ENCODE results near the gene C12orf54. TPM values are rescaled to one million over a fixed set of nuclear protein-coding genes. Genes with fewer than 3 reads are reported as not detected.
"Not testable (repeated sequence)": the region's sequence is repeated elsewhere in the genome, so short reads cannot be mapped to it uniquely, and the experiment has no call there.

Gene C12orf54
- total RNA-seq, 1 donor from 2014 or later: not detected

- DNase-seq (ENCODE audit: low read depth, low spot score): no peak
These were observed 26.7 kb downstream of the C12orf54 start for GRCh38 chr12:48508987-48509386.

GRCh38 chr12:48510111-48510510 lies 27.8 kb downstream of the C12orf54 start:
- no peak for DNase-seq (ENCODE audit: low read depth, low spot score)

GRCh38 chr12:48512855-48513254 lies 30.6 kb downstream of the C12orf54 start:
- no peak for DNase-seq (ENCODE audit: low read depth, low spot score)

- DNase-seq (ENCODE audit: low read depth, low spot score): no peak
These were observed 32.4 kb downstream of the C12orf54 start for GRCh38 chr12:48514728-48515127.

GRCh38 chr12:48520381-48520780 lies 38.1 kb downstream of the C12orf54 start:
- not testable (repeated sequence) for DNase-seq (ENCODE audit: low read depth, low spot score)

- DNase-seq (ENCODE audit: low read depth, low spot score): no peak
These were observed 43.0 kb downstream of the C12orf54 start, which contains the start of gene OR8S1 for GRCh38 chr12:48525332-48525731. TSS of gene OR8S1 (plus strand) at chr12:48525632. CDS start at chr12:48525632, 0 bp downstream.

GRCh38 chr12:48527891-48528670 lies 45.8 kb downstream of the C12orf54 start:
- DNase-seq (ENCODE audit: low read depth, low spot score): no peak

- no peak for DNase-seq (ENCODE audit: low read depth, low spot score)
These were observed 50.3 kb downstream of the C12orf54 start for GRCh38 chr12:48532601-48533000.

GRCh38 chr12:48536602-48537001 lies 54.3 kb downstream of the C12orf54 start:
- DNase-seq (ENCODE audit: low read depth, low spot score): no peak

GRCh38 chr12:48542300-48542928 lies 60.1 kb downstream of the C12orf54 start:
- DNase-seq (ENCODE audit: low read depth, low spot score): no peak

GRCh38 chr12:48545833-48546469 lies 63.7 kb downstream of the C12orf54 start:
- DNase-seq (ENCODE audit: low read depth, low spot score): no peak

Other genes with a start within 250 kb of the C12orf54 start
- gene ZNF641, start 131.6 kb upstream of the C12orf54 start, total RNA-seq: 3.5 and 11.6 TPM in 2 replicates
- gene ANP32D, start 9.9 kb upstream of the C12orf54 start, total RNA-seq: 0.11 TPM in 1 of 2 replicates, not detected in the other
- gene OR8S1, start 43.1 kb downstream of the C12orf54 start, total RNA-seq: not detected in 2 replicates
- not detected in 2 replicates for gene LALBA, start 87.5 kb downstream of the C12orf54 start, total RNA-seq
- 34.8 and 61.3 TPM in 2 replicates for gene KANSL2, start 199.7 kb downstream of the C12orf54 start, total RNA-seq
- 20.5 and 28.9 TPM in 2 replicates for gene CCNT1, start 234.2 kb downstream of the C12orf54 start, total RNA-seq